Spleen (tissue), 11 donors: ENCODE measurements around the gene COMMD7. TPM values are rescaled to one million over a fixed set of nuclear protein-coding genes. Genes with fewer than 3 reads are reported as not detected.
A peak's percentile ranks its signal among the peaks of the same experiment; 100 is the strongest.

ENCODE experiments used
- DNase-seq: peaks from one replicate; pipeline ENCODE4 v3.0.0-alpha.2; 2020
- H3K27ac ChIP-seq, 8 donors: fragments of 200-600 bp; sonication (generic) in 7 of 8; 1 replicate in 4 of 8; 2 replicates in 4 of 8; pipeline versions ENCODE4 v1.5.0 to v1.8.0; 2016 to 2021; ENCODE audit warnings: inconsistent platforms in 4 of 8, mild to moderate bottlenecking in 4 of 8, moderate library complexity in 1 of 8
- H3K27me3 ChIP-seq, 7 donors: fragments of 200-600 bp; sonication (generic) in 6 of 7; replicated peaks in 1 of 7; 1 replicate in 4 of 7; 2 replicates in 3 of 7; pipeline versions ENCODE4 v1.5.0 to v1.8.0; 2016 to 2021; ENCODE audit warnings: inconsistent platforms in 3 of 7, mild to moderate bottlenecking in 1 of 7
- H3K36me3 ChIP-seq, 6 donors: fragments of 200-600 bp; sonication (generic) in 5 of 6; 1 replicate in 4 of 6; 2 replicates in 2 of 6; pipeline versions ENCODE4 v1.5.0 to v1.8.0; 2016 to 2021; ENCODE audit warnings: inconsistent platforms in 2 of 6
- H3K4me1 ChIP-seq, 6 donors: fragments of 200-600 bp; sonication (generic) in 5 of 6; 1 replicate in 3 of 6; 2 replicates in 3 of 6; pipeline versions ENCODE4 v1.5.0 to v1.8.0; 2016 to 2021; ENCODE audit warnings: inconsistent platforms in 3 of 6
- H3K4me3 ChIP-seq, 8 donors: fragments of 200-600 bp; sonication (generic) in 7 of 8; 1 replicate in 4 of 8; 2 replicates in 4 of 8; pipeline versions ENCODE4 v1.5.0 to v1.8.0; 2016 to 2021; ENCODE audit warnings: inconsistent platforms in 4 of 8, mild to moderate bottlenecking in 4 of 8, moderate library complexity in 2 of 8
- H3K9me3 ChIP-seq, 8 donors: fragments of 200-600 bp; sonication (generic) in 7 of 8; 1 replicate in 4 of 8; 2 replicates in 4 of 8; pipeline versions ENCODE4 v1.5.0 to v1.8.0; 2016 to 2021; ENCODE audit warnings: inconsistent platforms in 4 of 8
- POLR2A ChIP-seq, 3 donors: fragments of 450-650 bp; IDR thresholded peaks; one replicate each; pipeline ENCODE4 v1.5.1; 2017; ENCODE audit warnings: antibody characterized with exemption in 3 of 3, mild to moderate bottlenecking in 1 of 3
- POLR2AphosphoS5 ChIP-seq, 3 donors: sonication (generic); formaldehyde crosslinking; IDR thresholded peaks; one replicate each; pipeline ENCODE4 v1.5.1; 2017; ENCODE audit warnings: antibody characterized with exemption in 3 of 3
- WGBS, 5 donors: extraction: QIAGEN DNeasy Blood & Tissue Kit in 3 of 5; methylation state at CpG; one replicate each; pipeline versions ENCODE4 v1.1.5 to v1.1.7; 2013 to 2018; 5-methylcytosine and 5-hydroxymethylcytosine counted together
- intact Hi-C: fragments of 100-400 bp; cut with DNase I; formaldehyde crosslinking; loops from one replicate; pipeline ENCODE4 v1.15.0; 2023; ENCODE audit warnings: low total_unique reads
- polyA plus RNA-seq, 3 donors: library from polyadenylated mRNA; stranded (reverse); fragments of 200-250 nt; gene quantifications; one replicate each; pipeline ENCODE4 v1.2.1, GENCODE V29; 2013
- total RNA-seq, 7 donors: library from RNA; depleted of rRNA in 3 of 7; stranded (reverse); fragments of >200 nt in 3 of 7; fragmentation: NEBNext Ultra II Directional in 4 of 7; extraction: Animal tissue kit (Norgen Biotek cat#: 25700) in 4 of 7; gene quantifications; one replicate each; pipeline versions ENCODE4 v1.1.0 to v1.2.1, GENCODE V29; 2016 to 2021
- TF ChIP-seq, protein P1 (sequence below), 11 experiments: fragments of 200-600 bp in 7 of 11; fragments of 450-650 bp in 4 of 11; sonication (generic) in 4 of 11; IDR thresholded peaks in 8 of 11; conservative IDR thresholded peaks in 3 of 11; 1 replicate in 7 of 11; 2 replicates in 4 of 11; pipeline versions ENCODE4 v1.4.0 to v1.8.0; 2016 to 2021; ENCODE audit warnings: antibody characterized with exemption in 11 of 11, inconsistent platforms in 4 of 11, mild to moderate bottlenecking in 1 of 11
- donor health status: healthy with polysubstance abuse.
- donor health status: DM: no; HTN: no; CAD: no; lungs with moderate emphysema.
- donor health status: DM: no; HTN: no; CAD: no.
- donor health status: Bipolar disorder and iron deficiency.
- donor health status: healthy.
- donor health status: DM: no; HTN: no; CAD: no.
- donor health status: DM: yes; HTN: yes; CAD: no.

The COMMD7 gene
- total and polyA plus RNA-seq, 10 donors = 24.4 to 69.2 (median 38.1) TPM

DNA sequence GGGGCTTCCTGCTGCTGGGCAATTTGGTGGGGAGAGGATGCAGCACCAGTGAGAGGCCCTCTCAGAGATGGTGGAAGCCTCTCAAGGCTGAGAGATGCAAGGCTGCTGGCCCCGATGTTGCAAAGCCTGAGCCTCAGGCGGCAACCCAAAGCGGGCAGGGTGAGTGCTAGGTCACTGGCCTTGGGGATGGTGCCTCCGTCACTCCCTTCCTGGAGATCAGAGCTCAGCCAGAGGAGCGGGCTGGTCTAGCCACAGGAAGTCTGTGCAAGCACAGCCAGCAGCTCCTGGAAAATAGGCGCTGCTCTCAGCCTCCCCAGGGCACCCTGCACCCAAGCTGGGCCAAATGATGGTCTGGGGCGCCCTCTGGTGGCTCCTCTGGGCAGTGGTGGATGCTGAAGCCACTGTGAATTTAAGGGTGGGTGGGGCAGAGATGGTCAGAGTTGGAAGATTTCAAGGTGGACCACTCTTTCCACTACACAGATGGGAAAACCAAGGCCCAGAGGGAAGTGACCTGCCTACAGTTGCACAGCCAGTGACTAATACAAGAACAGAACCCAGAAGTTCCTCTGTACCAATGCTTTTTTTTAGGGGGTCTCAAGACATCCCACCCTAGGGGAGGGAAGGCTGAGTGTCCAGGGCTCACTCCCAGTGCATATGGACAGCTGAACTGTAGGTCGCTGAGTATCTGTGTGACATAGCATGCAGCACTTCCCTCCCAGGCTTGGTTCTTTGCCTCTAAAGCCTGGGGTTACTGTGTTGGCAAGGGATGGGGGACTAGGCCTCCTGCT lies 90.3 kb downstream of the COMMD7 start:
- H3K27me3 ChIP-seq = no peaks in the 10 kb centered on the region
- peak overlapping the region in 2 of 8 donors; percentile 9 to 14 for H3K27ac ChIP-seq
- H3K9me3 ChIP-seq = no peaks in the 10 kb centered on the region
- peak; percentile 95 for DNase-seq
- 0 to 6% (median 2%) methylated on average over 4 to 8 of the region's 8 CpGs for WGBS, 5 donors
- peak overlapping the region in 1 of 8 donors; percentile 9 for H3K4me3 ChIP-seq
- H3K4me1 ChIP-seq = peaks cover 6 to 46% (median 23%) of the 10 kb centered on the region in 6 donors
- intact Hi-C loops = loop anchor here (1.0 kb wide), 1 partner anchor 131 kb away; no protein-coding TSS in a partner anchor
- TF ChIP-seq POLR2AphosphoS5 (IDR thresholded peaks at IDR 0.05) (peak; percentile 75 to 84 (median 82)), POLR2A (IDR thresholded peaks at IDR 0.05) (no peak)
- TF ChIP-seq, protein P1, sequence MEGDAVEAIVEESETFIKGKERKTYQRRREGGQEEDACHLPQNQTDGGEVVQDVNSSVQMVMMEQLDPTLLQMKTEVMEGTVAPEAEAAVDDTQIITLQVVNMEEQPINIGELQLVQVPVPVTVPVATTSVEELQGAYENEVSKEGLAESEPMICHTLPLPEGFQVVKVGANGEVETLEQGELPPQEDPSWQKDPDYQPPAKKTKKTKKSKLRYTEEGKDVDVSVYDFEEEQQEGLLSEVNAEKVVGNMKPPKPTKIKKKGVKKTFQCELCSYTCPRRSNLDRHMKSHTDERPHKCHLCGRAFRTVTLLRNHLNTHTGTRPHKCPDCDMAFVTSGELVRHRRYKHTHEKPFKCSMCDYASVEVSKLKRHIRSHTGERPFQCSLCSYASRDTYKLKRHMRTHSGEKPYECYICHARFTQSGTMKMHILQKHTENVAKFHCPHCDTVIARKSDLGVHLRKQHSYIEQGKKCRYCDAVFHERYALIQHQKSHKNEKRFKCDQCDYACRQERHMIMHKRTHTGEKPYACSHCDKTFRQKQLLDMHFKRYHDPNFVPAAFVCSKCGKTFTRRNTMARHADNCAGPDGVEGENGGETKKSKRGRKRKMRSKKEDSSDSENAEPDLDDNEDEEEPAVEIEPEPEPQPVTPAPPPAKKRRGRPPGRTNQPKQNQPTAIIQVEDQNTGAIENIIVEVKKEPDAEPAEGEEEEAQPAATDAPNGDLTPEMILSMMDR (IDR thresholded peaks at IDR 0.05 in 8 of 11, conservative IDR thresholded peaks at IDR 0.05 in 3 of 11) = peak; percentile 87 to 99 (median 97)
- no peaks in the 10 kb centered on the region for H3K36me3 ChIP-seq

Other genes with a start within 250 kb of the COMMD7 start
- 10 to 100 TPM; 25.3 to 45.4 (median 34.9) TPM for gene NOL4L, start 158.1 kb downstream of the COMMD7 start, total RNA-seq
- gene NOL4L, start 158.1 kb downstream of the COMMD7 start, polyA plus RNA-seq = 1 to 10 TPM; 3.4 to 8.4 (median 4.2) TPM
- under 1 TPM in 5 of 7 donors, not detected in 2; 0.10 to 0.82 (median 0.26) TPM for gene C20orf203, start 69.5 kb downstream of the COMMD7 start, total RNA-seq
- gene C20orf203, start 69.5 kb downstream of the COMMD7 start, polyA plus RNA-seq = under 1 TPM; 0.03 to 0.06 (median 0.04) TPM
- 1 to 10 TPM in 5 of 7 donors, under 1 TPM in 2; 0.63 to 1.6 (median 1.1) TPM for gene DNMT3B, start 18.9 kb upstream of the COMMD7 start, total RNA-seq
- under 1 TPM; 0.20 to 0.45 (median 0.38) TPM for gene DNMT3B, start 18.9 kb upstream of the COMMD7 start, polyA plus RNA-seq
- 100 to 1,000 TPM in 3 of 7 donors, 10 to 100 TPM in 4; 84.4 to 121 (median 91.5) TPM for gene MAPRE1, start 76.5 kb upstream of the COMMD7 start, total RNA-seq
- gene MAPRE1, start 76.5 kb upstream of the COMMD7 start, polyA plus RNA-seq = 10 to 100 TPM; 25.1 to 51.8 (median 38.4) TPM
- gene EFCAB8, start 115.5 kb upstream of the COMMD7 start, total RNA-seq = 1 to 10 TPM in 5 of 7 donors, under 1 TPM in 2; 0.34 to 4.2 (median 1.7) TPM
- under 1 TPM; 0.06 to 0.12 (median 0.07) TPM for gene EFCAB8, start 115.5 kb upstream of the COMMD7 start, polyA plus RNA-seq